Hepatocyte (in vitro differentiated cells): ENCODE measurements around the gene HPCAL1. TPM values are rescaled to one million over a fixed set of nuclear protein-coding genes. Genes with fewer than 3 reads are reported as not detected.

Experiments
- DNase-seq: peaks from one replicate; pipeline ENCODE4 v3.0.0-alpha.2; 2016; ENCODE audit warnings: low spot score
- H2AFZ ChIP-seq: fragments of 200-600 bp; sonication (generic); 2 replicates; pipeline ENCODE4 v1.6.0; 2016; ENCODE audit warnings: antibody characterized with exemption, mild to moderate bottlenecking
- H3K27ac ChIP-seq: fragments of 200-600 bp; sonication (generic); 2 replicates; pipeline ENCODE4 v1.5.1; 2016; ENCODE audit warnings: mild to moderate bottlenecking
- H3K27me3 ChIP-seq: fragments of 200-600 bp; sonication (generic); 2 replicates; pipeline ENCODE4 v1.6.1; 2016
- H3K36me3 ChIP-seq: fragments of 200-600 bp; sonication (generic); replicated peaks from 2 replicates; pipeline ENCODE4 v1.5.1; 2016; ENCODE audit warnings: low read depth; ENCODE audit not compliant: insufficient read depth
- H3K4me1 ChIP-seq: fragments of 200-600 bp; sonication (generic); 2 replicates; pipeline ENCODE4 v1.5.1; 2016; ENCODE audit warnings: mild to moderate bottlenecking, moderate library complexity; ENCODE audit not compliant: insufficient read depth
- H3K4me2 ChIP-seq: fragments of 200-600 bp; sonication (generic); 2 replicates; pipeline ENCODE4 v1.6.0; 2016
- H3K4me3 ChIP-seq: fragments of 200-600 bp; sonication (generic); 2 replicates; pipeline ENCODE4 v1.5.1; 2016; ENCODE audit warnings: mild to moderate bottlenecking
- H3K79me2 ChIP-seq: fragments of 200-600 bp; sonication (generic); 2 replicates; pipeline ENCODE4 v1.6.0; 2017; ENCODE audit warnings: mild to moderate bottlenecking
- H3K9me2 ChIP-seq: fragments of 200-600 bp; sonication (generic); replicated peaks from 2 replicates; pipeline ENCODE4 v1.6.0; 2017; ENCODE audit warnings: mild to moderate bottlenecking; ENCODE audit not compliant: insufficient read depth
- H3K9me3 ChIP-seq: fragments of 200-600 bp; sonication (generic); 2 replicates; pipeline ENCODE4 v1.5.1; 2016; ENCODE audit warnings: low read depth, mild to moderate bottlenecking
- H4K20me1 ChIP-seq: fragments of 200-600 bp; sonication (generic); 2 replicates; pipeline ENCODE4 v1.6.0; 2016; ENCODE audit warnings: mild to moderate bottlenecking; ENCODE audit not compliant: insufficient read depth, poor library complexity, severe bottlenecking
- EZH2 ChIP-seq: fragments of 200-600 bp; sonication (generic); IDR thresholded peaks from 2 replicates; pipeline ENCODE4 v1.6.1; 2016; ENCODE audit warnings: antibody characterized with exemption, mild to moderate bottlenecking, borderline replicate concordance
- EZH2phosphoT487 ChIP-seq: fragments of 200-600 bp; sonication (generic); IDR thresholded peaks from one replicate; pipeline ENCODE4 v1.6.1; 2018; ENCODE audit warnings: antibody characterized with exemption, mild to moderate bottlenecking, low read depth, moderate library complexity; ENCODE audit not compliant: unreplicated experiment, severe bottlenecking
- WGBS: methylation state at CpG from one replicate; pipeline ENCODE4 v1.1.6; 2016; ENCODE audit warnings: low lambda C conversion rate; ENCODE audit errors: missing lambda C conversion rate; 5-methylcytosine and 5-hydroxymethylcytosine counted together
- polyA plus RNA-seq: library from polyadenylated mRNA; unstranded; fragments of >200 nt; fragmentation: Nextera tagmentation; extraction: Ambion mirVana; gene quantifications from 2 replicates; pipeline ENCODE4 v1.2.1, GENCODE V29; 2016
- total RNA-seq: library from RNA; depleted of rRNA; stranded (reverse); fragments of >200 nt; gene quantifications from 2 replicates; pipeline ENCODE4 v1.2.3, GENCODE V29; 2014
- TF ChIP-seq, protein P1 (sequence below): fragments of 200-600 bp; sonication (generic); IDR thresholded peaks from 2 replicates; pipeline ENCODE4 v1.5.1; 2016; ENCODE audit warnings: antibody characterized with exemption, mild to moderate bottlenecking; ENCODE audit not compliant: poor library complexity

HPCAL1 gene
- total and polyA plus RNA-seq, 2 experiments from 2014 or later, result 22.5 to 39.1 TPM

DNA sequence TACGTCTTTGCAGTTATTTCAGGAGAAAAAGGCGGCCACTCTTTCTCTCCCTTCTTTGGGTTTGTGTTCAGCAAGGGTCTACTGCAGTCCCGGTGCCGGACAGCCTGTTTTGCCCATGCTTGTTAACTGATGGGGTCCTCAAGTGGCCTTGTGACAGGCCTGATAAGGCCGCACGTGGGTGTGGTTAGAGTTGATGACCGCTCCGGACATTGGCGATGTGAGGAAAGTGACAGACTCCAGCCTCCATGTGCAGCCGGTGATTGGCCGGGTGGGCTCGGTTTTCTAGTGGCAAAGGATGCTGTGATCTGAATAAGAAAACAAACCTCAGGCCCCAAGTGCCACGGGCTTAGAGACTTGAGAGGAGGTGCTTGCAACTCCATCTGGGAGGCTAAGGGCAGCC, 15.6 kb downstream of the HPCAL1 start:
- DNase-seq, result no peak
- Histone ChIP-seq H3K36me3 (no peaks in the 10 kb centered on the region), H3K27ac (no peak overlapping the region), H4K20me1 (no peaks in the 10 kb centered on the region), H3K9me2 (no peaks in the 10 kb centered on the region), H3K79me2 (peaks cover 66% of the 10 kb centered on the region), H3K4me2 (no peak overlapping the region), H3K4me1 (no peaks in the 10 kb centered on the region), H3K4me3 (no peak overlapping the region), H2AFZ (no peak overlapping the region), H3K27me3 (no peaks in the 10 kb centered on the region), H3K9me3 (no peaks in the 10 kb centered on the region)
- TF ChIP-seq, protein P1, sequence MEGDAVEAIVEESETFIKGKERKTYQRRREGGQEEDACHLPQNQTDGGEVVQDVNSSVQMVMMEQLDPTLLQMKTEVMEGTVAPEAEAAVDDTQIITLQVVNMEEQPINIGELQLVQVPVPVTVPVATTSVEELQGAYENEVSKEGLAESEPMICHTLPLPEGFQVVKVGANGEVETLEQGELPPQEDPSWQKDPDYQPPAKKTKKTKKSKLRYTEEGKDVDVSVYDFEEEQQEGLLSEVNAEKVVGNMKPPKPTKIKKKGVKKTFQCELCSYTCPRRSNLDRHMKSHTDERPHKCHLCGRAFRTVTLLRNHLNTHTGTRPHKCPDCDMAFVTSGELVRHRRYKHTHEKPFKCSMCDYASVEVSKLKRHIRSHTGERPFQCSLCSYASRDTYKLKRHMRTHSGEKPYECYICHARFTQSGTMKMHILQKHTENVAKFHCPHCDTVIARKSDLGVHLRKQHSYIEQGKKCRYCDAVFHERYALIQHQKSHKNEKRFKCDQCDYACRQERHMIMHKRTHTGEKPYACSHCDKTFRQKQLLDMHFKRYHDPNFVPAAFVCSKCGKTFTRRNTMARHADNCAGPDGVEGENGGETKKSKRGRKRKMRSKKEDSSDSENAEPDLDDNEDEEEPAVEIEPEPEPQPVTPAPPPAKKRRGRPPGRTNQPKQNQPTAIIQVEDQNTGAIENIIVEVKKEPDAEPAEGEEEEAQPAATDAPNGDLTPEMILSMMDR, result no peak
- TF ChIP-seq EZH2, result no peak
- TF ChIP-seq EZH2phosphoT487, result no peak
- 93% methylated on average over 13 of the region's 13 CpGs for WGBS

DNA sequence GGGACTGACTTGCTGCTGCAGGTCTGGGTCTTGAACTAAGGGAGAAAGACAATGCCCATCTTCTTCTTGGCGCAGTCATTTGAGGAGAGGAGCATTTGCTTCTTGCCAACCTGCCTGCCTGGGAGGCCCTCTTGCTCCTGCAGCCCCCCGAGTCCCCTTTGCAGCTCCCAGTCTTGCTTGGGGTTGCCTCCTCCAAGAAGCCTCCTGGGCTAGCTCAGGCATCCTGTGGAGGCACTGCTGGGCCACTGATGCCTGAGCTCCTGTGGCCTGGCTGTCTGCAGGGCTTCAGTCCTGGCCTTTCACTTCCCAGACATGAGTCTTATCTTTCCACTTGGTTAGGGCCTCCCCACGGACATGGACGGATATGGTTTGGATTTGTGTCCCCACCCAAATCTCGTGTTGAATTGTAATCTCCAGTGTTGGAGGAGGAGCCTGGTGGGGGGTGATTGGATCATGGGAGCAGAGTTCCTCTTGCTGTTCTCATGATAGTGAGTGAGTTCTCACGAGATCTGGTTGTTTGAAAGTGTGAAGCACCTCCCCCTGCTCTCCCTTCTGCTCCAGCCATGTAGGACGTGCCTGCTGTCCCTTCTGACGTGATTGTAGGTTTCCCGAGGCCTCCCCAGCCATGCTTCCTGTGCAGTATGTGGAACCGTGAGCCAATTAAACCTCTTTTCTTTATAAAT, 17.3 kb downstream of the HPCAL1 start:
- Histone ChIP-seq H3K4me2 (no peak overlapping the region), H3K36me3 (no peaks in the 10 kb centered on the region), H3K27me3 (no peaks in the 10 kb centered on the region), H3K4me3 (no peak overlapping the region), H4K20me1 (no peaks in the 10 kb centered on the region), H3K27ac (no peak overlapping the region), H3K9me2 (no peaks in the 10 kb centered on the region), H3K79me2 (peaks cover 71% of the 10 kb centered on the region), H3K4me1 (no peaks in the 10 kb centered on the region), H2AFZ (no peak overlapping the region), H3K9me3 (no peaks in the 10 kb centered on the region)
- no peak for DNase-seq
- no peak for TF ChIP-seq EZH2
- TF ChIP-seq, protein P1, result no peak
- TF ChIP-seq EZH2phosphoT487, result no peak
- 90% methylated on average over 10 of the region's 10 CpGs for WGBS

DNA sequence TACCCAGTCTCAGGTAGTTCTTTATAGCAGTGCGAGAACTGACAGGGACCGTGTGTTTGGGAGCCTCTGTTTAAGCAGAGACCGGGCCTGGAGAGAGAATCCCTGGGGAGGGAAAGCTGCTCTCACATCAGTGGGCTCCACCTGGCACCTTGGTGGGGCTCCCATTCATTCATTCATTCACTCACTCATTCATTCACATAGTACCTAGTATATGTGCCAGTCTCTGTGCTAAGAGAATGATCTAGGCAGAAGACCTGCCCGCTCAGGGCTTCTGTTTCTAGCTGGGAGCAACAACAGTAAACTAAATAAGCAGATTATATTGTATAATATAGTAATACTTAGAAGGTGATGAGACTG, 17.8 kb downstream of the HPCAL1 start:
- Histone ChIP-seq H3K27me3 (no peaks in the 10 kb centered on the region), H4K20me1 (no peaks in the 10 kb centered on the region), H2AFZ (no peak overlapping the region), H3K36me3 (no peaks in the 10 kb centered on the region), H3K9me2 (no peaks in the 10 kb centered on the region), H3K9me3 (no peaks in the 10 kb centered on the region), H3K27ac (no peak overlapping the region), H3K4me1 (peaks cover 2% of the 10 kb centered on the region), H3K79me2 (peaks cover 68% of the 10 kb centered on the region), H3K4me2 (no peak overlapping the region), H3K4me3 (no peak overlapping the region)
- 98% methylated on average over 4 of the region's 4 CpGs for WGBS
- TF ChIP-seq EZH2phosphoT487 (no peak), EZH2 (no peak)
- TF ChIP-seq, protein P1, result no peak
- DNase-seq, result no peak
